DOHH2 (cell line): ENCODE data around the gene ELAVL1.

Source experiments
- H3F3A ChIP-seq: fragments of 200-600 bp; sonication (generic), shearing (Covaris generic); 2 replicates; pipeline ENCODE4 v1.6.0; 2016; ENCODE audit warnings: antibody characterized with exemption, mild to moderate bottlenecking; ENCODE audit not compliant: control insufficient read depth, insufficient read depth
- H3K27ac ChIP-seq: fragments of 200-600 bp; sonication (generic); 2 replicates; pipeline ENCODE4 v1.5.1; 2014; ENCODE audit warnings: low read depth, mild to moderate bottlenecking, low read length, moderate library complexity
- H3K27me3 ChIP-seq: fragments of 200-600 bp; sonication (generic); 2 replicates; pipeline ENCODE4 v1.6.1; 2014; ENCODE audit warnings: mild to moderate bottlenecking, low read length, mixed read lengths; ENCODE audit not compliant: control insufficient read depth
- H3K36me3 ChIP-seq: fragments of 200-600 bp; sonication (generic); 2 replicates; pipeline ENCODE4 v1.6.1; 2014; ENCODE audit warnings: mild to moderate bottlenecking, low read length, moderate library complexity, mixed read lengths; ENCODE audit not compliant: control insufficient read depth
- H3K4me1 ChIP-seq: fragments of 200-600 bp; sonication (generic); 2 replicates; pipeline ENCODE4 v1.6.1; 2014; ENCODE audit warnings: mild to moderate bottlenecking, low read length, mixed read lengths; ENCODE audit not compliant: control insufficient read depth
- H3K4me2 ChIP-seq: fragments of 200-600 bp; sonication (generic); 2 replicates; pipeline ENCODE4 v1.6.0; 2014; ENCODE audit warnings: mild to moderate bottlenecking, low read length, moderate library complexity
- H3K4me3 ChIP-seq: fragments of 200-600 bp; sonication (generic); 2 replicates; pipeline ENCODE4 v1.5.1; 2014; ENCODE audit warnings: mild to moderate bottlenecking, low read length, mixed read lengths
- H3K79me2 ChIP-seq: fragments of 200-600 bp; sonication (generic); 2 replicates; pipeline ENCODE4 v1.6.1; 2014; ENCODE audit warnings: mild to moderate bottlenecking, low read length, mixed read lengths; ENCODE audit not compliant: control insufficient read depth
- H3K9me2 ChIP-seq: fragments of 200-600 bp; sonication (generic); replicated peaks from 2 replicates; pipeline ENCODE4 v1.6.1; 2014; ENCODE audit warnings: mild to moderate bottlenecking, low read length, mixed read lengths; ENCODE audit not compliant: control insufficient read depth
- H3K9me3 ChIP-seq: fragments of 200-600 bp; sonication (generic); 2 replicates; pipeline ENCODE4 v1.6.1; 2014; ENCODE audit warnings: antibody characterized with exemption, low read length, mixed read lengths; ENCODE audit not compliant: control insufficient read depth, insufficient read depth
- H4K20me1 ChIP-seq: fragments of 200-600 bp; sonication (generic); 2 replicates; pipeline ENCODE4 v1.6.0; 2014; ENCODE audit warnings: low read depth, mild to moderate bottlenecking, antibody characterized with exemption, low read length, moderate library complexity; ENCODE audit not compliant: control insufficient read depth, insufficient read depth
- CTCF ChIP-seq: fragments of 200-600 bp; sonication (generic); IDR thresholded peaks from one replicate; pipeline ENCODE4 v1.5.1; 2014; ENCODE audit warnings: antibody characterized with exemption, mild to moderate bottlenecking, low read depth, low read length; ENCODE audit not compliant: poor library complexity, severe bottlenecking
- EZH2phosphoT487 ChIP-seq: fragments of 200-600 bp; sonication (generic); IDR thresholded peaks from 2 replicates; pipeline ENCODE4 v1.6.1; 2017; ENCODE audit warnings: borderline replicate concordance, mild to moderate bottlenecking, antibody characterized with exemption, low read length, moderate library complexity, mixed read lengths

The ELAVL1 gene

GRCh38 chr19:7922836-7923195 is 82.6 kb downstream of the ELAVL1 start:
- H3K4me1 ChIP-seq = peaks cover 35% of the 10 kb centered on the region
- H4K20me1 ChIP-seq = peaks cover 10% of the 10 kb centered on the region; the same call in 1 of the 2 replicates
- no peak overlapping the region for H3K4me2 ChIP-seq
- H3K36me3 ChIP-seq = peaks cover 8% of the 10 kb centered on the region
- peaks cover 13% of the 10 kb centered on the region for H3K27me3 ChIP-seq
- H3K27ac ChIP-seq = no peak overlapping the region
- no peak overlapping the region for H3K4me3 ChIP-seq
- no peaks in the 10 kb centered on the region for H3K79me2 ChIP-seq
- no peaks in the 10 kb centered on the region for H3K9me2 ChIP-seq
- peaks cover 8% of the 10 kb centered on the region; the same call in 1 of the 2 replicates for H3F3A ChIP-seq
- TF ChIP-seq EZH2phosphoT487 = no peak
- TF ChIP-seq CTCF = no peak
- H3K9me3 ChIP-seq = no peaks in the 10 kb centered on the region

GRCh38 chr19:7921967-7922835 is 83.2 kb downstream of the ELAVL1 start:
- H3K79me2 ChIP-seq = no peaks in the 10 kb centered on the region
- no peak for TF ChIP-seq EZH2phosphoT487
- no peak for TF ChIP-seq CTCF
- H3K9me3 ChIP-seq = no peaks in the 10 kb centered on the region
- H3K4me2 ChIP-seq = no peak overlapping the region
- peaks cover 10% of the 10 kb centered on the region; the same call in 1 of the 2 replicates for H4K20me1 ChIP-seq
- no peak overlapping the region for H3K27ac ChIP-seq
- peaks cover 41% of the 10 kb centered on the region for H3K4me1 ChIP-seq
- peaks cover 8% of the 10 kb centered on the region; the same call in 1 of the 2 replicates for H3F3A ChIP-seq
- H3K4me3 ChIP-seq = no peak overlapping the region
- peaks cover 7% of the 10 kb centered on the region for H3K36me3 ChIP-seq
- H3K27me3 ChIP-seq = peaks cover 20% of the 10 kb centered on the region
- no peaks in the 10 kb centered on the region for H3K9me2 ChIP-seq

DNA sequence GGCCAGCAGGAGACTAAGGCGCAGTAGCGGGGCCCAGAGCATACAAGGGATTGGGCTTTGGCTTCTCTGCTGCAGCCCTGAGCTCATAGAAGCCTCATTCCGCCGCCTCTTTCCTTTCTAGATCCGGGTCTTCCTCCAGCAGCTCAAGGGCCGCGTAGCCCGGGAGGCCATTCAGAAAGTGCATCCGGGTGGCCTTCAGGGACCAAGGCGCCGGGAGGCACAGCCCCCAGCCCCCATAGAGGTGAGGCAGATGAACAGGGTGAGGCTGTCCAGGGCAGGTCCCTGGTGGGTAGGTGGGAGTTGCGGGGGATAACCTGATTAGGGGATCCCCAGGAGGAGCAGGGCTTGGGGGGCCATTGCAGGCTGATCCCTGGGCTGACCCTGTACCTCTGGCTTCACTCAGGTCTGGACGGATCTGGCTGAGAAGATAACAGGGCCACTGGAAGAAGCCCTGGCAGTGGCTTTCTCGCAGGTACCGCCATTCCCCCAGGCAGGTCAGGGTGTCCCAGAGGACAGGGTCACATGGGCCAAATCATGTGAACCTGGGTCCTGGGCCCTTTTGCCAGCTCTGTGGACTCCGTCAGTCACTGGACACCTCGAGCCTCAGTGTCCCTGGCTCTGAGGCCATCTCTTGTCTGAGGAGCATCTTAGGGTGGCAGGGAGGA is 84.0 kb downstream of the ELAVL1 start:
- Histone ChIP-seq H3K27ac (no peak overlapping the region), H3K27me3 (peaks cover 27% of the 10 kb centered on the region), H3K36me3 (peaks cover 4% of the 10 kb centered on the region), H3F3A (peaks cover 5% of the 10 kb centered on the region; the same call in 1 of the 2 replicates), H3K9me3 (no peaks in the 10 kb centered on the region), H4K20me1 (peaks cover 5% of the 10 kb centered on the region; the same call in 1 of the 2 replicates), H3K79me2 (no peaks in the 10 kb centered on the region), H3K4me3 (peak overlapping the region; percentile 82), H3K4me1 (peaks cover 48% of the 10 kb centered on the region), H3K9me2 (no peaks in the 10 kb centered on the region), H3K4me2 (peak overlapping the region; percentile 97)
- no peak for TF ChIP-seq CTCF
- no peak for TF ChIP-seq EZH2phosphoT487
